ENCODE results near the gene C16orf96. TPM values are rescaled to one million over a fixed set of nuclear protein-coding genes. Genes with fewer than 3 reads are reported as not detected.

Gene C16orf96
- total RNA-seq, 2 experiments from 2014 or later: 0.07 to 0.30 TPM

DNA sequence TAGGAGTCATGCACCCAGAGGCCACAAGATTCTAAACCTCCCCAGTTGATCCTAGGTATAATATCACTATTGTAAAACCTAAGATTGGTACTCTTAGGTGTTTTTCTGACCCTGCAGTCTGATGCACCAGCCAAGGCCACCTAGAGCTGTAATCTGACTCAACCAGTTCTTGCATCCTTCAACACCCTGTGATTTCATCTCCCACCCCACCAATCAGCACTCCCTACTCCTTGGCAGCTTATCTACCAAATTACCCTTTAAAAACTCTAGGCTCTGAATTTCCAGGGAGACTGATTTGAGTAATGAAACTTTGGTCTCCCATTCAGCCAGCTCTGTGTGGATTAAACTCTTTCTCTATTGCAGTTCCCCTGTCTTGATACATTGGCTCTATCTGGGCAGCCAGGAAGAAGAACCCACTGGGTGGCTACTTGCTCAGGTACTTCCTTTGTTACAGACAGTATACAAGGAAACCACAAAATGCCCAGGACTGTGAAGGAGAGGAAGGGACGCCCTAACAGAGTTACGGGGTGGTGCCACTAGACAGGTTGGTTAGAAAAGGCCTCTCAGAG, 16.3 kb upstream of the C16orf96 start:
- H3K9me3 Mint-ChIP-seq: peaks cover 6% of the 10 kb centered on the region
- no peaks in the 10 kb centered on the region for H3K27me3 Mint-ChIP-seq (ENCODE audit: low read depth)
- H3K27ac Mint-ChIP-seq: no peak overlapping the region
- DNase-seq: no peak
- intact Hi-C loops (cut with micrococcal nuclease): loop anchor here (2.0 to 10.0 kb wide), 4 partner anchors 33 to 555 kb away; partner anchors contain the start of genes EEF2KMT and PAM16
- H3K4me3 Mint-ChIP-seq: no peak overlapping the region
- CTCF ChIA-PET: interaction anchor here (0.6 to 3.1 kb wide), 4 partner anchors 9 to 165 kb away, joined by 3 to 9 read pairs (median 4); no protein-coding TSS in a partner anchor
- H3K4me1 Mint-ChIP-seq (ENCODE audit: low read depth): peaks cover 32% of the 10 kb centered on the region
- H3K36me3 Mint-ChIP-seq (ENCODE audit: low read depth): peaks cover 2% of the 10 kb centered on the region

DNA sequence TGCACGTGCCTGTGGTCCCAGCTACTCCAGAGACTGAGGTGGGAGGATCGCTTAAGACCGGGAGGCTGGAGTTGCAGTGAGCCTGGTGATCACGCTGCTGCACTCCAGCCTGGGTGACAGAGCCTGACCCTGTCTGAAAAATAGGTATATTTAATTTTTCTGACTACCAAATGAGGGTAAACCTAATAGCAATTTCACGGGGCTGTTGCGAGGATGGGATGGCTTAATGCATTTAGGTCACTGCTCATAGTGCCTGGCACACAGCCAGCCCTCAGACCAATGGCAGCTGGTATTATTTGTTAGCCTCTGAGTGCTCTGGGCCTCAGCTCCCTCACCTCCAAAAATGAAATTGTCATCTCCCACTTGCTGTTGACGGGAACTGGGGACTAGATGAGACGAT, 11.7 kb upstream of the C16orf96 start:
- intact Hi-C loops (cut with micrococcal nuclease): no loop called here
- Mint-ChIP-seq H3K27me3 (ENCODE audit: low read depth) (no peaks in the 10 kb centered on the region), H3K4me3 (no peak overlapping the region), H3K27ac (no peak overlapping the region), H3K9me3 (peaks cover 6% of the 10 kb centered on the region), H3K4me1 (ENCODE audit: low read depth) (peaks cover 4% of the 10 kb centered on the region), H3K36me3 (ENCODE audit: low read depth) (no peaks in the 10 kb centered on the region)
- no peak for DNase-seq
- CTCF ChIA-PET: interaction anchor here (7.0 kb wide), 1 partner anchor 38 kb away, joined by 81 read pairs; no protein-coding TSS in a partner anchor

DNA sequence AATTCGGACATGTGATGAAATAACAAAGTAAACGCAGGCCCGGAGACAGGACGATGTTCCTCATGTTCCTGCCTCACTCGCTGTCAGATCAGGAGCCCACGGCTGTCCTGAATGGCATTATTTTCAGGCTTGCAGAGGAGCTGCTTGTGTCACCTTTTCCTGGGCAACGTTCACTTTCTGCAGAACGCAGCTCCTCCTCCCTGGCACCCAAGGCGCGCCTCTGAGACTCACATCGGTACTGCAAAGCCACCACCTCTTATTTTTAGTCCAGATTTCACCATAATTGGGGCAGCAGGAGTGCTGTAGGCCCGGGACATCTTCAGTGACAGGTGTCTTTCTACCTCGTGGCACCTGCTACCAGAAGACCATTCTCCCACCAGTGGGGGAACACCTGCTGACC, 8.0 kb upstream of the C16orf96 start:
- Mint-ChIP-seq H3K27me3 (ENCODE audit: low read depth) (no peaks in the 10 kb centered on the region), H3K27ac (no peak overlapping the region), H3K36me3 (ENCODE audit: low read depth) (no peaks in the 10 kb centered on the region), H3K9me3 (no peaks in the 10 kb centered on the region), H3K4me3 (no peak overlapping the region), H3K4me1 (ENCODE audit: low read depth) (peaks cover 5% of the 10 kb centered on the region)
- CTCF ChIA-PET: interaction anchor here (0.6 to 7.0 kb wide), 13 partner anchors 9 to 112 kb away, joined by 3 to 81 read pairs (median 5); partner anchors contain the start of genes CDIP1 and HMOX2
- intact Hi-C loops (cut with micrococcal nuclease): loop anchor here (1.0 kb wide), 2 partner anchors 30 to 42 kb away; no protein-coding TSS in a partner anchor
- DNase-seq: no peak

DNA sequence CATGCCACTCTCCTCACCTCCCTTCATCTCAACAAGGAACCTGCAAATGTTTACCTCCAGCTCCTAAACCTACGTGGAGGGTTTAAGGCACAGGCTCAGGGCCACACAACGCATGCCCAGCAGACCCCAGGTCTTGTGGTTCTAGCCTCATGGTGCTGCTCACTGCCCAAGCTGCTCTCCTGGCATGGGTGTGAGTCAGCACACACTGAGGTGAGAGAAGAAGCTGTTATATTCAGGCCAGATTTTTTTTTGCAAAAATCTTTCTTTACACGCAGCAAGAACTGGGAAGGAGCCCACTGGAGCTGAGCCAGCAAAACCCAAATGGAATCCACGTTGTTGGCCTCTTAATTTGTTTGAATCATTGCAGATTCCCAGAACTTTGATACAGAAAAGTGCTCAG, 5.5 kb upstream of the C16orf96 start:
- peaks cover 5% of the 10 kb centered on the region for H3K4me1 Mint-ChIP-seq (ENCODE audit: low read depth)
- H3K36me3 Mint-ChIP-seq (ENCODE audit: low read depth): no peaks in the 10 kb centered on the region
- CTCF ChIA-PET: interaction anchor here (2.4 to 7.0 kb wide), 4 partner anchors 32 to 73 kb away, joined by 7 to 81 read pairs (median 10); partner anchors contain the start of gene HMOX2
- intact Hi-C loops (cut with micrococcal nuclease): no loop called here
- H3K27me3 Mint-ChIP-seq (ENCODE audit: low read depth): no peaks in the 10 kb centered on the region
- H3K9me3 Mint-ChIP-seq: no peaks in the 10 kb centered on the region
- DNase-seq: no peak
- no peak overlapping the region for H3K27ac Mint-ChIP-seq
- no peak overlapping the region for H3K4me3 Mint-ChIP-seq

DNA sequence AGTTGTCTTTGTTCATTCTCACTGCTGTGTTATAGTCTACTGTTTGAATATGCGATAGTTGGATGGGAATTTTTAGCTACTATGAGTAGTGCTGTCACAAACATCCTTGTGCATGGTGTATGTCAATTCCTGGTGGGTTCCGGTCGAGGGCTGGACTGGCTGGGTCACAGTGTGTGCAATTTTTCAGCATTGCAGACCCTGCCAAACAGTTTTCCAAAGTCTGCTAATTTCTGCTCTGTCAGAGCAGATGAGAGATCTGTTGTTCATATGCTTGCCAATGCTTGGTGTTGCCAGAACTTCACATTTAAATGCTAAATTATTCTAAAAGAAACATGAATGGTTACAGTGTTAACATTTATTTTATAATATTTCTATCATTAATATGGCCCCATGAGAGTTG, 3.6 kb upstream of the C16orf96 start:
- Mint-ChIP-seq H3K4me1 (ENCODE audit: low read depth) (peaks cover 5% of the 10 kb centered on the region), H3K36me3 (ENCODE audit: low read depth) (no peaks in the 10 kb centered on the region), H3K4me3 (no peak overlapping the region), H3K27ac (no peak overlapping the region), H3K27me3 (ENCODE audit: low read depth) (no peaks in the 10 kb centered on the region), H3K9me3 (no peaks in the 10 kb centered on the region)
- DNase-seq: no peak
- intact Hi-C loops (cut with micrococcal nuclease): no loop called here
- CTCF ChIA-PET: interaction anchor here (0.6 to 2.4 kb wide), 2 partner anchors 34 to 46 kb away, joined by 3 to 7 read pairs; no protein-coding TSS in a partner anchor

DNA sequence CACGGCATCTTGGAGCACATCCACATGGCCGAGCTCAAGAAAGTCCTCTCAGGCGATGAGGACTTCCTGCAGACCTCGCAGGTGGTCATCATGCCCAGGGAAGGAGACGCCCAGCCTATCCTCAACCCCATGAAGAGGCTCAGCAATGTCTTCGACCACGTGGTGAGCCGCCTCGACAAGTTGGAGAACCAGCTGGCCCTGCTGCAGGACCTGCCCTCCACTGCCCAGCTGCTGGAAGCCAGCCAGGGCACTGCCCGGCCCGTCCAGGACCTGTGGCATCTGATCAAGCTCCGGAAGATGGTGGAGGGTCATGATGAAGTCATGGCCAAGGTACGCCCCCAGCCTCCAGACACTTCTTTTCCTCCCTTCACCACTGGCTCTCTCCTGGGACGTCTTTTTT, 440 bp downstream of the C16orf96 start:
- no peak overlapping the region for H3K4me3 Mint-ChIP-seq
- no peaks in the 10 kb centered on the region for H3K36me3 Mint-ChIP-seq (ENCODE audit: low read depth)
- intact Hi-C loops (cut with micrococcal nuclease): no loop called here
- no peak overlapping the region for H3K27ac Mint-ChIP-seq
- H3K27me3 Mint-ChIP-seq (ENCODE audit: low read depth): no peaks in the 10 kb centered on the region
- H3K9me3 Mint-ChIP-seq: no peaks in the 10 kb centered on the region
- H3K4me1 Mint-ChIP-seq (ENCODE audit: low read depth): no peaks in the 10 kb centered on the region
- no peak for DNase-seq
- CTCF ChIA-PET: interaction anchor here (0.7 to 1.1 kb wide), 2 partner anchors 25 to 49 kb away, joined by 3 to 7 read pairs; no protein-coding TSS in a partner anchor

DNA sequence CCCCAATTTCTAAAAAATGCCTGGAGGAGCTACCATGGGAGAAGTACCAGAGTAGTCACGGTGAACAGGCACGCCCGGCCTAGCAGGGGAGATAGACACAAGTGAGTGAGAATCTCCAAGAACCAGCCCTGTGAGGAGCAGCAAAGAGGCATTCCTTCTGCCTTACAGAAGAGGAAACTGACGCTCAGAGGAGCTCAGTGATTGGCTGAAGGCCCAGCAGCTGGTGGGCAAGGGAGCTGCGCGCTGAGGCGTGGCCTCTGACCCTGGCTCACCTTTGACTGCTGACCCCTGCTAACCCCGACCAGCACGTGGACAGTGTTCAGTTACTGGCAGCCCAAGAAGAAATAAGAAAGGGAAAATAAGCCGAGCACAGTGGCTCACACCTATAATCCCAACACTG, 1.8 kb downstream of the C16orf96 start:
- Mint-ChIP-seq H3K9me3 (no peaks in the 10 kb centered on the region), H3K4me3 (no peak overlapping the region), H3K27ac (no peak overlapping the region), H3K27me3 (ENCODE audit: low read depth) (no peaks in the 10 kb centered on the region), H3K4me1 (ENCODE audit: low read depth) (no peaks in the 10 kb centered on the region), H3K36me3 (ENCODE audit: low read depth) (no peaks in the 10 kb centered on the region)
- CTCF ChIA-PET: no interaction called here
- intact Hi-C loops (cut with micrococcal nuclease): no loop called here
- DNase-seq: no peak

DNA sequence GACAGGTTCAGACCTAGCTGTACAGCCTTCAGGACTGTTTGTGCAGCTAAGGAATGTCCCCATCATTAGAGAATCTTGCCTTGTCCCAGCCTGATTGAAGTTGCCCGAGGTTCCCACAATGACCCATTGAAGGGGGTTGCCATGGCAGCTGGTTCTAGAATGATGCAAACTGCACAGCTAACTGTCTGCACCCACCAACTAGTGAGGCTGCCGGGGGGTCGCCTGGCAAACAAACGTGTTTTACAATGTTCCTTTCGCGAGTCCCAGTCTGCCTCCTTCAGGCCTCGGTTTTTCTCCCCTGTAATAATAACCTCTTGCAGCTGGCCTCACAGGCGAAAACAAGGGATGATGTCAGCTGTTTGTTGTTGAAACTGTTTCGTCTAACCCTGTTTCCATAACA, 5.5 kb downstream of the C16orf96 start:
- no peak overlapping the region for H3K27ac Mint-ChIP-seq
- no peaks in the 10 kb centered on the region for H3K36me3 Mint-ChIP-seq (ENCODE audit: low read depth)
- H3K4me3 Mint-ChIP-seq: no peak overlapping the region
- H3K27me3 Mint-ChIP-seq (ENCODE audit: low read depth): no peaks in the 10 kb centered on the region
- no peaks in the 10 kb centered on the region for H3K9me3 Mint-ChIP-seq
- intact Hi-C loops (cut with micrococcal nuclease): no loop called here
- no peak for DNase-seq
- peaks cover 2% of the 10 kb centered on the region for H3K4me1 Mint-ChIP-seq (ENCODE audit: low read depth)
- CTCF ChIA-PET: interaction anchor here (1.1 kb wide), 1 partner anchor 54 kb away, joined by 8 read pairs; no protein-coding TSS in a partner anchor

DNA sequence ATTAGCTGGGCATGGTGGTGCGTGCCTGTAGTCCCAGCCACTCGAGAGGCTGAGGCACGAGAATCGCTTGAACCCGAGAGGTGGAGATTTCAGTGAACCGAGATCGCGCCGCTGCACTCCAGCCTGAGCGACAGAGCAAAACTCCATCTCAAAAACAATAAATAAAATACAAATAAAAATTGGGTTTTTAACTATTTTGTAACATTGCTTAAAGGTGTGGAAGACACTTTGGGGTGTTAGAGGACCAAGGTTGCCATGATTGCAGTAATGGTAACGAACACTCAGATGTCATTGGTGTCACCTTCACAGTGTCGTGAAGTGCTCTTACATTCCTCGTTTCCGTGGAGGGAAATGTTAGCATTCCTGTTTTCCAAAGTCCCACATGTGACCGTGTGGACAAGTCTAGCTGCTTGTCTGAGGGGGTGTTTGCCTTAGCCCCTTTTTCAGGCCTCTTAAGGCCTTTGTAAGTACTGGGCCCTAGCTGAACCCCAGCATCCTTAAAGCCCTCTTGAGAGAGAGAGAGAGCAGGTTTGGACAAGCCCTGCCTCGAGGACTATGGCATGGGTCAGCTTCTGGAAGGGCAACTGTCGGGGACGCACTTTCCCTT, 8.6 kb downstream of the C16orf96 start:
- intact Hi-C loops (cut with micrococcal nuclease): no loop called here
- Mint-ChIP-seq H3K36me3 (ENCODE audit: low read depth) (no peaks in the 10 kb centered on the region), H3K9me3 (no peaks in the 10 kb centered on the region), H3K4me1 (ENCODE audit: low read depth) (peaks cover 3% of the 10 kb centered on the region), H3K27ac (no peak overlapping the region), H3K27me3 (ENCODE audit: low read depth) (no peaks in the 10 kb centered on the region), H3K4me3 (no peak overlapping the region)
- DNase-seq: no peak
- CTCF ChIA-PET: interaction anchor here (0.6 to 1.0 kb wide), 2 partner anchors 21 to 166 kb away, joined by 4 to 7 read pairs; no protein-coding TSS in a partner anchor

DNA sequence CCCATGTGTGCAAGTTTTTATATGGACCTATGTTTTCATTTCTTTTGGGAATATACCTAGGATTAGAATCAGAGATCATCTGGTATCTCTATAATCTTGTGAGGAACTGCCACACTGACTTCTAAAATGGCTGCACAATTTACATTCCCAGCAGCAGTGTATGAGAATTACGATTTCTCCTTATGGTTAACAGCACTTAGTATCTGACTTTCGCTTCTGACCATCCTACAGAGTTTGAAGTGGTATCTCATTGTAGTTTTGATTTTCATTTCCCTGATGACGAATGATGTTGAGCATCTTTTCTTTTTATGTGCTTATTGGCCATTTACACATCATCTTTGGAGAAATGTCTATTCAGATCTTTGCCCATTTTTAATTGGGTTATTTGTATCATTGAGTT, 10.0 kb downstream of the C16orf96 start:
- Mint-ChIP-seq H3K9me3 (no peaks in the 10 kb centered on the region), H3K36me3 (ENCODE audit: low read depth) (no peaks in the 10 kb centered on the region), H3K4me1 (ENCODE audit: low read depth) (peaks cover 3% of the 10 kb centered on the region), H3K4me3 (no peak overlapping the region), H3K27ac (no peak overlapping the region), H3K27me3 (ENCODE audit: low read depth) (no peaks in the 10 kb centered on the region)
- CTCF ChIA-PET: no interaction called here
- intact Hi-C loops (cut with micrococcal nuclease): no loop called here
- DNase-seq: no peak

DNA sequence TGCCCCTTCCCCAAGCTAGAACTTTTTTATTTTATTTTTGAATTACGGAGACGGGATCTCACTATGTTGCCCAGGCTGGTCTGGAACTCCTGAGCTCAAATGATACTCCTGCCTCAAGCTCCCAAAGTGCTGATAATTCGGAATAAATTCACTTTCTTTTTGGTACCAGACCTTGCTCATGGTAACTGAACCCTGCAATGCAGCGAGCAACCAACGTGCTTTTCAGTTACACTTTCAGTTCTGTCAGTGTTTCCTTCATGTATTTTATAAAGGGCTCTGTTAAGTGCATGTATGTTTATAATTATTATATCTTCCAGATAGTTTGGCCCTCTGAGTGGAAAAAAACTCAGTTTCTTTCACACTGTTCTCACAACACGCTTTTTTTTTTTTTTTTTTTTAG, 13.9 kb downstream of the C16orf96 start:
- intact Hi-C loops (cut with micrococcal nuclease): no loop called here
- Mint-ChIP-seq H3K27me3 (ENCODE audit: low read depth) (no peaks in the 10 kb centered on the region), H3K4me1 (ENCODE audit: low read depth) (peaks cover 3% of the 10 kb centered on the region), H3K4me3 (no peak overlapping the region), H3K27ac (no peak overlapping the region), H3K9me3 (no peaks in the 10 kb centered on the region), H3K36me3 (ENCODE audit: low read depth) (no peaks in the 10 kb centered on the region)
- CTCF ChIA-PET: no interaction called here
- DNase-seq: no peak

DNA sequence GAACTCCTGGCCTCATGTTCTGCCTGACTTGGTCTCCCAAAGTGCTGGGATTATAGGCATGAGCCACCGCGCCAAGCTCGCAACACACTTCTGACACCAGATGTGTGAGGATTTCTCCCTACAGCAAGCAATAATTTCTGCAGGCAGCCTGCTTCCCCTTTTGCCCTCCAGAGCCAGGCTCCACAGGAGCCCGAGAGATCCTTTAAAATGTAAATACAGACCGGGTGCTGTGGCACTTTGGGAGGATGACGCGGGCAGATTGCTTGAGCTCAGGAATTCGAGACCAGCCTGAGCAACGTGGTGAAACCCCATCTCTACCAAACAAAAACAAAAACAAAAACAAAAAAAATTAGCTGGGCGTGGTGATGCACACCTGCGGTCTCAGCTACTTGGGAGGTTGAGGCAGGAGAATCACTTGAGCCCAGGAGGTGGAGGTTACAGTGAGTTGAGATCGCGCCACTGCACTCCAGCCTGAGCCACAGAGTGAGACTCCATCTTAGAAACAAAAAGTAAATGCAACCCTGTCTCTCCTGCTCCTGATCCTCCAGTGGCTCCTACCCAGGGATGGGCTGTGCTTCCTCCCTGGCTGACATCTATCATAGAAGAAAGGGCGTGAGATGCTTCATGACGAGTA, 14.7 kb downstream of the C16orf96 start:
- intact Hi-C loops (cut with micrococcal nuclease): no loop called here
- no peak for DNase-seq
- no peaks in the 10 kb centered on the region for H3K36me3 Mint-ChIP-seq (ENCODE audit: low read depth)
- CTCF ChIA-PET: interaction anchor here (0.6 to 1.3 kb wide), 2 partner anchors 25 to 53 kb away, joined by 3 read pairs; no protein-coding TSS in a partner anchor
- H3K4me1 Mint-ChIP-seq (ENCODE audit: low read depth): peaks cover 3% of the 10 kb centered on the region
- H3K4me3 Mint-ChIP-seq: no peak overlapping the region
- H3K9me3 Mint-ChIP-seq: no peaks in the 10 kb centered on the region
- no peaks in the 10 kb centered on the region for H3K27me3 Mint-ChIP-seq (ENCODE audit: low read depth)
- no peak overlapping the region for H3K27ac Mint-ChIP-seq

All from activated naive CD4-positive, alpha-beta T cell treated with anti-CD3 and anti-CD28 coated beads for 36 hours (primary cell).